Measurements from ENCODE around the gene ASCL5. TPM values are rescaled to one million over a fixed set of nuclear protein-coding genes. Genes with fewer than 3 reads are reported as not detected.
A peak's percentile ranks its signal among the peaks of the same experiment; 100 is the strongest.

The ASCL5 gene
- total and polyA plus RNA-seq, 9 of the 15 experiments (the other 6 are each of a cell fraction or from before 2014, with no cell fraction given) = 0.09 TPM; not detected in 8

DNA sequence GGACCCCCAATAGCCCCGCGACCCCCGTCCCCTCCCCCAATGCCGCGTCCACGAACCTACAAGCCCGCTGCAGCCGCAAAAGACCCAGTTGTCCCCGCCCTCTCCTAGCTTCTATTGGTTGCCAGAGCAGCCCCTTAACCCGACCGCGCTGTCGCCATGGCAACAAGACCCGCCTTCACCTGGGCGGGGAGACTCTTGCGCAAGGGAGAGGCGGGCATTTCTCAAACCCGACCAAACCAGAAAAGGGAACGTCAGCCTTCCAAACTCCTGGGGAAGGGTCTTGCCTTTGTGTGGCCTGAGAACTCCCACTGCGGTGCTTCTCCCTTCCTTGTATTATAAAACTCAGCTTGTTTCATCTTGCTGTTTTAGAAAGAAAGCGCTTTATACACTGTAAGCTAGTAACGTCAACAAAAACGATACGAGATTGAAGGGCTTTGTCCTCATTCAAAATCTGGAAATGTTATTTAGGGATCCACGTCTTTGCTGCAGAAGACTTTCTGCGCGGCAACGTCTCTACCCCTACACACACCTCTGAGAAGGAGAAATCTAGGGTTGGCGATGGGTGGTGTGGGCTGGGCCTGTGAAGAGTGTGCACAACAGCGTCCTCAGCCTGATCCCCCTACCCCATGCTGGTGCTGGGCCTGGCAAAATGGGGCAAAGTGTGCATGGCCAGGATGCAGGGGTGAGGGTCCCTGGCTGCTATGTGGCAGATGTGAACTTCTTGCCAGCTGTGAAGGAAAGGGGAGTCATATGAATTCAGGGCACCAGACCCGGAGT is 27.6 kb upstream of the ASCL5 start, which contains the start of gene TMEM9 (continued):
- TF ChIP-seq TRIM25 (IDR thresholded peaks at IDR 0.05; ENCODE audit: borderline replicate concordance) (no peak), COPS2 (conservative IDR thresholded peaks at IDR 0.05) (no peak), DNMT1 (IDR thresholded peaks at IDR 0.05) (no peak), CCAR2 (IDR thresholded peaks at IDR 0.05; ENCODE audit: low read depth, low read length) (no peak), ZNF589 (CRISPR knock-in tag; IDR thresholded peaks at IDR 0.05; ENCODE audit: low read depth) (peak; percentile 82), PRMT5 (CRISPR knock-in tag; IDR thresholded peaks at IDR 0.05) (no peak), YY1 (IDR thresholded peaks at IDR 0.05; ENCODE audit: borderline replicate concordance in 1 of 3, control insufficient read depth in 1 of 3, extremely low read depth in 1 of 3, insufficient read depth in 3 of 3, insufficient read length in 1 of 3, insufficient replicate concordance in 2 of 3, low read depth in 1 of 3, low read length in 2 of 3) (no peak), L3MBTL2 (IDR thresholded peaks at IDR 0.05) (peak; percentile 49), FOSL1 (tag; conservative IDR thresholded peaks at IDR 0.05) (no peak), SAFB2 (IDR thresholded peaks at IDR 0.05; ENCODE audit: borderline replicate concordance, low read depth, low read length, severe bottlenecking) (no peak), CC2D1A (IDR thresholded peaks at IDR 0.05) (no peak)
- TF ChIP-seq, protein P1, sequence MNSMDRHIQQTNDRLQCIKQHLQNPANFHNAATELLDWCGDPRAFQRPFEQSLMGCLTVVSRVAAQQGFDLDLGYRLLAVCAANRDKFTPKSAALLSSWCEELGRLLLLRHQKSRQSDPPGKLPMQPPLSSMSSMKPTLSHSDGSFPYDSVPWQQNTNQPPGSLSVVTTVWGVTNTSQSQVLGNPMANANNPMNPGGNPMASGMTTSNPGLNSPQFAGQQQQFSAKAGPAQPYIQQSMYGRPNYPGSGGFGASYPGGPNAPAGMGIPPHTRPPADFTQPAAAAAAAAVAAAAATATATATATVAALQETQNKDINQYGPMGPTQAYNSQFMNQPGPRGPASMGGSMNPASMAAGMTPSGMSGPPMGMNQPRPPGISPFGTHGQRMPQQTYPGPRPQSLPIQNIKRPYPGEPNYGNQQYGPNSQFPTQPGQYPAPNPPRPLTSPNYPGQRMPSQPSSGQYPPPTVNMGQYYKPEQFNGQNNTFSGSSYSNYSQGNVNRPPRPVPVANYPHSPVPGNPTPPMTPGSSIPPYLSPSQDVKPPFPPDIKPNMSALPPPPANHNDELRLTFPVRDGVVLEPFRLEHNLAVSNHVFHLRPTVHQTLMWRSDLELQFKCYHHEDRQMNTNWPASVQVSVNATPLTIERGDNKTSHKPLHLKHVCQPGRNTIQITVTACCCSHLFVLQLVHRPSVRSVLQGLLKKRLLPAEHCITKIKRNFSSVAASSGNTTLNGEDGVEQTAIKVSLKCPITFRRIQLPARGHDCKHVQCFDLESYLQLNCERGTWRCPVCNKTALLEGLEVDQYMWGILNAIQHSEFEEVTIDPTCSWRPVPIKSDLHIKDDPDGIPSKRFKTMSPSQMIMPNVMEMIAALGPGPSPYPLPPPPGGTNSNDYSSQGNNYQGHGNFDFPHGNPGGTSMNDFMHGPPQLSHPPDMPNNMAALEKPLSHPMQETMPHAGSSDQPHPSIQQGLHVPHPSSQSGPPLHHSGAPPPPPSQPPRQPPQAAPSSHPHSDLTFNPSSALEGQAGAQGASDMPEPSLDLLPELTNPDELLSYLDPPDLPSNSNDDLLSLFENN (IDR thresholded peaks at IDR 0.05; ENCODE audit: low read depth in 2 of 2, low read length in 2 of 2) = no peak
- TF ChIP-seq, protein P2, sequence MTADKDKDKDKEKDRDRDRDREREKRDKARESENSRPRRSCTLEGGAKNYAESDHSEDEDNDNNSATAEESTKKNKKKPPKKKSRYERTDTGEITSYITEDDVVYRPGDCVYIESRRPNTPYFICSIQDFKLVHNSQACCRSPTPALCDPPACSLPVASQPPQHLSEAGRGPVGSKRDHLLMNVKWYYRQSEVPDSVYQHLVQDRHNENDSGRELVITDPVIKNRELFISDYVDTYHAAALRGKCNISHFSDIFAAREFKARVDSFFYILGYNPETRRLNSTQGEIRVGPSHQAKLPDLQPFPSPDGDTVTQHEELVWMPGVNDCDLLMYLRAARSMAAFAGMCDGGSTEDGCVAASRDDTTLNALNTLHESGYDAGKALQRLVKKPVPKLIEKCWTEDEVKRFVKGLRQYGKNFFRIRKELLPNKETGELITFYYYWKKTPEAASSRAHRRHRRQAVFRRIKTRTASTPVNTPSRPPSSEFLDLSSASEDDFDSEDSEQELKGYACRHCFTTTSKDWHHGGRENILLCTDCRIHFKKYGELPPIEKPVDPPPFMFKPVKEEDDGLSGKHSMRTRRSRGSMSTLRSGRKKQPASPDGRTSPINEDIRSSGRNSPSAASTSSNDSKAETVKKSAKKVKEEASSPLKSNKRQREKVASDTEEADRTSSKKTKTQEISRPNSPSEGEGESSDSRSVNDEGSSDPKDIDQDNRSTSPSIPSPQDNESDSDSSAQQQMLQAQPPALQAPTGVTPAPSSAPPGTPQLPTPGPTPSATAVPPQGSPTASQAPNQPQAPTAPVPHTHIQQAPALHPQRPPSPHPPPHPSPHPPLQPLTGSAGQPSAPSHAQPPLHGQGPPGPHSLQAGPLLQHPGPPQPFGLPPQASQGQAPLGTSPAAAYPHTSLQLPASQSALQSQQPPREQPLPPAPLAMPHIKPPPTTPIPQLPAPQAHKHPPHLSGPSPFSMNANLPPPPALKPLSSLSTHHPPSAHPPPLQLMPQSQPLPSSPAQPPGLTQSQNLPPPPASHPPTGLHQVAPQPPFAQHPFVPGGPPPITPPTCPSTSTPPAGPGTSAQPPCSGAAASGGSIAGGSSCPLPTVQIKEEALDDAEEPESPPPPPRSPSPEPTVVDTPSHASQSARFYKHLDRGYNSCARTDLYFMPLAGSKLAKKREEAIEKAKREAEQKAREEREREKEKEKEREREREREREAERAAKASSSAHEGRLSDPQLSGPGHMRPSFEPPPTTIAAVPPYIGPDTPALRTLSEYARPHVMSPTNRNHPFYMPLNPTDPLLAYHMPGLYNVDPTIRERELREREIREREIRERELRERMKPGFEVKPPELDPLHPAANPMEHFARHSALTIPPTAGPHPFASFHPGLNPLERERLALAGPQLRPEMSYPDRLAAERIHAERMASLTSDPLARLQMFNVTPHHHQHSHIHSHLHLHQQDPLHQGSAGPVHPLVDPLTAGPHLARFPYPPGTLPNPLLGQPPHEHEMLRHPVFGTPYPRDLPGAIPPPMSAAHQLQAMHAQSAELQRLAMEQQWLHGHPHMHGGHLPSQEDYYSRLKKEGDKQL (CRISPR knock-in tag; IDR thresholded peaks at IDR 0.05; ENCODE audit: borderline replicate concordance) = no peak
- TF ChIP-seq, protein P3, sequence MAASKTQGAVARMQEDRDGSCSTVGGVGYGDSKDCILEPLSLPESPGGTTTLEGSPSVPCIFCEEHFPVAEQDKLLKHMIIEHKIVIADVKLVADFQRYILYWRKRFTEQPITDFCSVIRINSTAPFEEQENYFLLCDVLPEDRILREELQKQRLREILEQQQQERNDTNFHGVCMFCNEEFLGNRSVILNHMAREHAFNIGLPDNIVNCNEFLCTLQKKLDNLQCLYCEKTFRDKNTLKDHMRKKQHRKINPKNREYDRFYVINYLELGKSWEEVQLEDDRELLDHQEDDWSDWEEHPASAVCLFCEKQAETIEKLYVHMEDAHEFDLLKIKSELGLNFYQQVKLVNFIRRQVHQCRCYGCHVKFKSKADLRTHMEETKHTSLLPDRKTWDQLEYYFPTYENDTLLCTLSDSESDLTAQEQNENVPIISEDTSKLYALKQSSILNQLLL (CRISPR knock-in tag; IDR thresholded peaks at IDR 0.05; ENCODE audit: borderline replicate concordance) = no peak

All from K562 (cell line).